GM23338 (cell line): Measurements from ENCODE around the gene NEK7. TPM values are rescaled to one million over a fixed set of nuclear protein-coding genes. Genes with fewer than 3 reads are reported as not detected.

ENCODE experiments used
- ATAC-seq: fragments of 200-7000 bp; cut with Tn5 transposase; 3 replicates; pipeline ENCODE4 v1.9.1; 2020
- DNase-seq: peaks from one replicate; pipeline ENCODE4 v3.0.0-alpha.2; 2015; ENCODE audit warnings: low spot score
- H2AFZ ChIP-seq: fragments of 200-600 bp; sonication (generic); 2 replicates; pipeline ENCODE4 v1.8.0; 2016; ENCODE audit warnings: antibody characterized with exemption, mild to moderate bottlenecking, moderate library complexity
- H3F3A ChIP-seq: fragments of 200-600 bp; sonication (generic); replicated peaks from 2 replicates; pipeline ENCODE4 v1.8.0; 2017; ENCODE audit warnings: antibody characterized with exemption, mixed run types, low read depth
- H3K27ac ChIP-seq: fragments of 200-600 bp; sonication (generic); 2 replicates; pipeline ENCODE4 v1.6.1; 2016; ENCODE audit warnings: low read depth
- H3K27me3 ChIP-seq: fragments of 200-600 bp; sonication (generic); 2 replicates; pipeline ENCODE4 v1.8.0; 2016; ENCODE audit warnings: mild to moderate bottlenecking, mixed run types, moderate library complexity; ENCODE audit not compliant: insufficient read depth
- H3K36me3 ChIP-seq: fragments of 200-600 bp; sonication (generic); 2 replicates; pipeline ENCODE4 v1.8.0; 2016; ENCODE audit warnings: mild to moderate bottlenecking; ENCODE audit not compliant: insufficient read depth
- H3K4me1 ChIP-seq: fragments of 200-600 bp; sonication (generic); 2 replicates; pipeline ENCODE4 v1.8.0; 2016; ENCODE audit warnings: mild to moderate bottlenecking, moderate library complexity; ENCODE audit not compliant: insufficient read depth
- H3K4me2 ChIP-seq: fragments of 200-600 bp; sonication (generic); 2 replicates; pipeline ENCODE4 v1.7.1; 2017; ENCODE audit warnings: mixed run types
- H3K4me3 ChIP-seq: fragments of 200-600 bp; sonication (generic); 2 replicates; pipeline ENCODE4 v1.6.1; 2016; ENCODE audit warnings: mixed run types
- H3K79me2 ChIP-seq: fragments of 200-600 bp; sonication (generic); replicated peaks from 2 replicates; pipeline ENCODE4 v1.8.0; 2017; ENCODE audit warnings: mild to moderate bottlenecking; ENCODE audit not compliant: insufficient read depth
- H3K9me2 ChIP-seq: fragments of 200-600 bp; sonication (generic); 2 replicates; pipeline ENCODE4 v1.8.0; 2017; ENCODE audit not compliant: insufficient read depth
- H4K20me1 ChIP-seq: fragments of 200-600 bp; sonication (generic); replicated peaks from 2 replicates; pipeline ENCODE4 v1.8.0; 2017; ENCODE audit warnings: mild to moderate bottlenecking; ENCODE audit not compliant: insufficient read depth
- H3K27ac Mint-ChIP-seq: 2 replicates; pipeline ENCODE4 v1.8.0; 2020; ENCODE audit warnings: inconsistent platforms, mild to moderate bottlenecking, moderate library complexity, mixed read lengths
- H3K27me3 Mint-ChIP-seq: 3 replicates; pipeline ENCODE4 v1.8.0; 2022; ENCODE audit warnings: low read depth, mild to moderate bottlenecking, moderate library complexity, mixed read lengths, inconsistent platforms; ENCODE audit not compliant: insufficient read depth, poor library complexity
- H3K36me3 Mint-ChIP-seq: 3 replicates; pipeline ENCODE4 v1.8.0; 2021; ENCODE audit warnings: low read depth, mild to moderate bottlenecking, inconsistent platforms, moderate library complexity, mixed read lengths
- H3K4me1 Mint-ChIP-seq: 3 replicates; pipeline ENCODE4 v1.8.0; 2020; ENCODE audit warnings: mild to moderate bottlenecking, inconsistent platforms, mixed read lengths
- H3K4me3 Mint-ChIP-seq: 3 replicates; pipeline ENCODE4 v1.8.0; 2021; ENCODE audit warnings: moderate library complexity, mild to moderate bottlenecking, inconsistent platforms, mixed read lengths
- H3K9me3 Mint-ChIP-seq: 3 replicates; pipeline ENCODE4 v1.8.0; 2020; ENCODE audit warnings: moderate library complexity, mild to moderate bottlenecking, inconsistent platforms, mixed read lengths
- CREB1 ChIP-seq: fragments of 250-450 bp; sonication (Bioruptor Pico); IDR thresholded peaks from 2 replicates; pipeline ENCODE4 v1.5.0; 2020; ENCODE audit warnings: low read depth, mild to moderate bottlenecking, moderate library complexity
- CTCF ChIP-seq, 2 experiments: fragments of 200-600 bp in 1 of 2; sonication (generic) in 1 of 2; conservative IDR thresholded peaks; 2 replicates each; pipeline versions ENCODE4 v1.5.1 to v1.6.1; 2016 to 2017; ENCODE audit warnings: antibody characterized with exemption in 2 of 2, low read depth in 2 of 2, mild to moderate bottlenecking in 2 of 2, moderate library complexity in 1 of 2
- ETS1 ChIP-seq: IDR thresholded peaks from 2 replicates; pipeline ENCODE4 v1.6.1; 2016; ENCODE audit warnings: antibody characterized with exemption
- EZH2 ChIP-seq: fragments of 200-600 bp; sonication (generic); IDR thresholded peaks from one replicate; pipeline ENCODE4 v1.8.0; 2017; ENCODE audit warnings: antibody characterized with exemption, mild to moderate bottlenecking, low read depth; ENCODE audit not compliant: unreplicated experiment
- EZH2phosphoT487 ChIP-seq: fragments of 200-600 bp; sonication (generic); IDR thresholded peaks from one replicate; pipeline ENCODE4 v1.8.1; 2018; ENCODE audit warnings: antibody characterized with exemption; ENCODE audit not compliant: unreplicated experiment
- JUNB ChIP-seq: IDR thresholded peaks from one replicate; pipeline ENCODE4 v1.6.1; 2016; ENCODE audit warnings: antibody characterized with exemption; ENCODE audit not compliant: unreplicated experiment
- NANOG ChIP-seq: IDR thresholded peaks from 2 replicates; pipeline ENCODE4 v1.6.1; 2016; ENCODE audit warnings: antibody characterized with exemption, borderline replicate concordance
- POLR2AphosphoS5 ChIP-seq: IDR thresholded peaks from 2 replicates; pipeline ENCODE4 v1.6.1; 2016; ENCODE audit warnings: antibody characterized with exemption, low read depth
- REST ChIP-seq: IDR thresholded peaks from one replicate; pipeline ENCODE4 v1.6.1; 2018; ENCODE audit warnings: antibody characterized with exemption; ENCODE audit not compliant: unreplicated experiment
- STAT1 ChIP-seq: IDR thresholded peaks from one replicate; pipeline ENCODE4 v1.6.1; 2016; ENCODE audit warnings: antibody characterized with exemption; ENCODE audit not compliant: unreplicated experiment
- ZNF114 ChIP-seq: fragments of 250-450 bp; sonication (Bioruptor Pico); IDR thresholded peaks from 2 replicates; pipeline ENCODE4 v1.5.0; 2020; ENCODE audit warnings: mild to moderate bottlenecking, moderate library complexity
- ZNF331 ChIP-seq: fragments of 250-450 bp; sonication (Bioruptor Pico); IDR thresholded peaks from 2 replicates; pipeline ENCODE4 v1.5.0; 2020; ENCODE audit warnings: low read depth, mild to moderate bottlenecking, moderate library complexity
- ZNF462 ChIP-seq: fragments of 250-450 bp; sonication (Bioruptor Pico); IDR thresholded peaks from 2 replicates; pipeline ENCODE4 v1.5.0; 2020; ENCODE audit warnings: mild to moderate bottlenecking, moderate library complexity
- polyA plus RNA-seq: library from polyadenylated mRNA; unstranded; fragments of >200 nt; fragmentation: Nextera tagmentation; extraction: Ambion mirVana; gene quantifications from 2 replicates; pipeline ENCODE4 v1.2.1, GENCODE V29; 2016
- total RNA-seq: library from RNA; depleted of rRNA; stranded (reverse); fragments of >200 nt; shearing (Covaris generic); gene quantifications from 2 replicates; pipeline ENCODE4 v1.2.3, GENCODE V29; 2014

NEK7 gene
- total and polyA plus RNA-seq, 2 experiments from 2014 or later, result 4.8 to 15.3 TPM

- ATAC-seq (no peak), DNase-seq (no peak)
- Histone ChIP-seq H3K27ac (no peak overlapping the region), H3K36me3 (no peaks in the 10 kb centered on the region), H3K4me2 (no peak overlapping the region), H3F3A (no peaks in the 10 kb centered on the region), H3K27me3 (no peaks in the 10 kb centered on the region), H3K4me1 (no peaks in the 10 kb centered on the region), H4K20me1 (no peaks in the 10 kb centered on the region), H3K4me3 (no peak overlapping the region), H3K9me2 (no peaks in the 10 kb centered on the region), H3K79me2 (peaks cover 74% of the 10 kb centered on the region), H2AFZ (no peak overlapping the region)
- H3K9me3 Mint-ChIP-seq, result no peaks in the 10 kb centered on the region
- H3K4me1 Mint-ChIP-seq, result peaks cover 3% of the 10 kb centered on the region; the same call in 2 of the 3 replicates
- H3K27ac Mint-ChIP-seq, result no peak overlapping the region
- no peaks in the 10 kb centered on the region for H3K27me3 Mint-ChIP-seq
- H3K4me3 Mint-ChIP-seq, result no peak overlapping the region
- H3K36me3 Mint-ChIP-seq, result no peaks in the 10 kb centered on the region
- TF ChIP-seq CTCF (conservative IDR thresholded peaks at IDR 0.05; ENCODE audit: low read depth in 2 of 2) (no peak), NANOG (no peak), ZNF114 (CRISPR knock-in tag) (no peak), POLR2AphosphoS5 (no peak), STAT1 (no peak), JUNB (no peak), CREB1 (CRISPR knock-in tag) (no peak), ZNF331 (no peak), ZNF462 (CRISPR knock-in tag) (no peak), EZH2 (no peak), ETS1 (no peak), EZH2phosphoT487 (no peak), REST (no peak)
These were observed 34.3 kb downstream of the NEK7 start for GRCh38 chr1:198191117-198191516.
